Keratinocyte (primary cell): ENCODE results near the gene CFAP300. TPM values are rescaled to one million over a fixed set of nuclear protein-coding genes. Genes with fewer than 3 reads are reported as not detected.

ENCODE experiments used
- DNase-seq: peaks from one replicate; pipeline ENCODE4 v3.0.0-alpha.2; 2011; ENCODE audit warnings: low read depth, missing footprints, low spot score
- FAIRE-seq: peaks from 2 replicates; lab custom pipeline; 2011; peaks lifted over from hg19 to GRCh38; lab: Jason Lieb, UNC
- H2AFZ ChIP-seq: 2 replicates; pipeline ENCODE4 v1.6.0; 2012; ENCODE audit warnings: low read length, control low read depth, inconsistent platforms; ENCODE audit not compliant: control insufficient read depth
- H3K27ac ChIP-seq: 2 replicates; pipeline ENCODE4 v1.5.1; 2011; ENCODE audit warnings: low read length; ENCODE audit not compliant: control insufficient read depth, insufficient read depth
- H3K27me3 ChIP-seq: 3 replicates; pipeline ENCODE4 v1.6.0; 2011; ENCODE audit warnings: low read length; ENCODE audit not compliant: control insufficient read depth, insufficient read depth; ENCODE audit errors: extremely low read depth
- H3K36me3 ChIP-seq, 2 experiments: 2 replicates in 1 of 2; 3 replicates in 1 of 2; pipeline ENCODE4 v1.5.1; 2011; ENCODE audit warnings: low read length in 2 of 2, mild to moderate bottlenecking in 1 of 2; ENCODE audit not compliant: control insufficient read depth in 2 of 2, insufficient read depth in 2 of 2; ENCODE audit errors: extremely low read depth in 1 of 2
- H3K4me1 ChIP-seq: 3 replicates; pipeline ENCODE4 v1.5.1; 2011; ENCODE audit warnings: low read length; ENCODE audit not compliant: control insufficient read depth, insufficient read depth; ENCODE audit errors: extremely low read depth
- H3K4me2 ChIP-seq: 3 replicates; pipeline ENCODE4 v1.6.0; 2011; ENCODE audit warnings: low read depth, low read length; ENCODE audit not compliant: control insufficient read depth, insufficient read depth; ENCODE audit errors: extremely low read depth
- H3K4me3 ChIP-seq, 3 experiments: fragments of 200-600 bp in 1 of 3; sonication (generic) in 1 of 3; 2 replicates in 2 of 3; 3 replicates in 1 of 3; pipeline ENCODE4 v1.5.1; 2011 to 2016; ENCODE audit warnings: low read length in 3 of 3, mild to moderate bottlenecking in 3 of 3, control low read depth in 2 of 3, inconsistent platforms in 1 of 3, low read depth in 1 of 3, mixed read lengths in 1 of 3, mixed run types in 1 of 3, moderate library complexity in 1 of 3; ENCODE audit not compliant: control insufficient read depth in 2 of 3, insufficient read depth in 2 of 3; ENCODE audit errors: extremely low read depth in 1 of 3
- H3K79me2 ChIP-seq: 2 replicates; pipeline ENCODE4 v1.6.0; 2012; ENCODE audit warnings: low read length; ENCODE audit not compliant: control insufficient read depth, insufficient read depth
- H3K9ac ChIP-seq: 3 replicates; pipeline ENCODE4 v1.6.0; 2011; ENCODE audit warnings: low read length; ENCODE audit not compliant: control insufficient read depth, insufficient read depth; ENCODE audit errors: extremely low read depth
- H3K9me1 ChIP-seq: 3 replicates; pipeline ENCODE4 v1.6.0; 2011; ENCODE audit warnings: low read length; ENCODE audit not compliant: control insufficient read depth, insufficient read depth; ENCODE audit errors: extremely low read depth
- H3K9me3 ChIP-seq: 2 replicates; pipeline ENCODE4 v1.5.1; 2012; ENCODE audit warnings: low read depth, low read length; ENCODE audit not compliant: control insufficient read depth
- H4K20me1 ChIP-seq: 3 replicates; pipeline ENCODE4 v1.6.0; 2011; ENCODE audit warnings: low read length; ENCODE audit not compliant: control insufficient read depth, insufficient read depth; ENCODE audit errors: extremely low read depth
- EZH2 ChIP-seq: IDR thresholded peaks from one replicate; pipeline ENCODE4 v1.6.1; 2012; ENCODE audit warnings: inconsistent platforms, mild to moderate bottlenecking, low read length, moderate library complexity
- dilution Hi-C: fragments of 300-500 bp; cut with MboI; formaldehyde crosslinking; loops from one replicate; pipeline ENCODE4 v1.7.0; 2020; ENCODE audit warnings: low sequenced_read_pairs; ENCODE audit not compliant: extremely low pct_ligation_motif_present
- polyA plus RNA-seq, 5 experiments: library from polyadenylated mRNA; depleted of rRNA in 3 of 5; stranded (reverse) in 3 of 5; stranded (forward) in 1 of 5; unstranded in 1 of 5; fragments of >200 nt; gene quantifications; 1 replicate in 1 of 5; 2 replicates in 3 of 5; 3 replicates in 1 of 5; pipeline versions ENCODE4 v1.2.1 to v1.2.3, GENCODE V29; 2011 to 2012; ENCODE audit warnings: missing spikeins in 2 of 5, low read depth in 1 of 5, low replicate concordance in 1 of 5
- TF ChIP-seq, protein P1 (sequence below), 3 experiments: IDR thresholded peaks in 1 of 3; conservative IDR thresholded peaks in 1 of 3; optimal IDR thresholded peaks in 1 of 3; 2 replicates in 2 of 3; 3 replicates in 1 of 3; pipeline versions ENCODE3 to v1.5.1; 2011; ENCODE audit warnings: low read length in 3 of 3, mild to moderate bottlenecking in 3 of 3, moderate library complexity in 2 of 3, control low read depth in 1 of 3, inconsistent platforms in 1 of 3; ENCODE audit not compliant: insufficient read depth in 2 of 3; ENCODE audit errors: extremely low read depth in 1 of 3

The CFAP300 gene
- polyA plus RNA-seq, 1 donor (not counting 4 experiments of a cell fraction or from before 2014, with no cell fraction given) = 2.6 TPM

- DNase-seq (no peak), FAIRE-seq (no peak)
- no peaks in the 10 kb centered on the region for H3K9me3 ChIP-seq
- H3K4me3 ChIP-seq = no peak overlapping the region
- H3K9ac ChIP-seq = no peak overlapping the region
- dilution Hi-C loops = no loop called here
- no peaks in the 10 kb centered on the region for H4K20me1 ChIP-seq
- peak overlapping the region; percentile 69 for H2AFZ ChIP-seq
- no peaks in the 10 kb centered on the region for H3K36me3 ChIP-seq
- no peak for TF ChIP-seq EZH2
- TF ChIP-seq, protein P1, sequence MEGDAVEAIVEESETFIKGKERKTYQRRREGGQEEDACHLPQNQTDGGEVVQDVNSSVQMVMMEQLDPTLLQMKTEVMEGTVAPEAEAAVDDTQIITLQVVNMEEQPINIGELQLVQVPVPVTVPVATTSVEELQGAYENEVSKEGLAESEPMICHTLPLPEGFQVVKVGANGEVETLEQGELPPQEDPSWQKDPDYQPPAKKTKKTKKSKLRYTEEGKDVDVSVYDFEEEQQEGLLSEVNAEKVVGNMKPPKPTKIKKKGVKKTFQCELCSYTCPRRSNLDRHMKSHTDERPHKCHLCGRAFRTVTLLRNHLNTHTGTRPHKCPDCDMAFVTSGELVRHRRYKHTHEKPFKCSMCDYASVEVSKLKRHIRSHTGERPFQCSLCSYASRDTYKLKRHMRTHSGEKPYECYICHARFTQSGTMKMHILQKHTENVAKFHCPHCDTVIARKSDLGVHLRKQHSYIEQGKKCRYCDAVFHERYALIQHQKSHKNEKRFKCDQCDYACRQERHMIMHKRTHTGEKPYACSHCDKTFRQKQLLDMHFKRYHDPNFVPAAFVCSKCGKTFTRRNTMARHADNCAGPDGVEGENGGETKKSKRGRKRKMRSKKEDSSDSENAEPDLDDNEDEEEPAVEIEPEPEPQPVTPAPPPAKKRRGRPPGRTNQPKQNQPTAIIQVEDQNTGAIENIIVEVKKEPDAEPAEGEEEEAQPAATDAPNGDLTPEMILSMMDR (optimal IDR thresholded peaks at IDR 0.05 in 1 of 3, IDR thresholded peaks at IDR 0.05 in 1 of 3, conservative IDR thresholded peaks at IDR 0.05 in 1 of 3; ENCODE audit: extremely low read depth in 1 of 3, insufficient read depth in 2 of 3, low read length in 3 of 3) = no peak
- no peaks in the 10 kb centered on the region for H3K9me1 ChIP-seq
- no peaks in the 10 kb centered on the region for H3K79me2 ChIP-seq
- H3K27ac ChIP-seq = peak overlapping the region; percentile 57
- peak overlapping the region; percentile 43 for H3K4me2 ChIP-seq
- peaks cover 28% of the 10 kb centered on the region for H3K4me1 ChIP-seq
- no peaks in the 10 kb centered on the region for H3K27me3 ChIP-seq
Observed at GRCh38 chr11:102006835-102007566, 40.2 kb upstream of the CFAP300 start.

DNA sequence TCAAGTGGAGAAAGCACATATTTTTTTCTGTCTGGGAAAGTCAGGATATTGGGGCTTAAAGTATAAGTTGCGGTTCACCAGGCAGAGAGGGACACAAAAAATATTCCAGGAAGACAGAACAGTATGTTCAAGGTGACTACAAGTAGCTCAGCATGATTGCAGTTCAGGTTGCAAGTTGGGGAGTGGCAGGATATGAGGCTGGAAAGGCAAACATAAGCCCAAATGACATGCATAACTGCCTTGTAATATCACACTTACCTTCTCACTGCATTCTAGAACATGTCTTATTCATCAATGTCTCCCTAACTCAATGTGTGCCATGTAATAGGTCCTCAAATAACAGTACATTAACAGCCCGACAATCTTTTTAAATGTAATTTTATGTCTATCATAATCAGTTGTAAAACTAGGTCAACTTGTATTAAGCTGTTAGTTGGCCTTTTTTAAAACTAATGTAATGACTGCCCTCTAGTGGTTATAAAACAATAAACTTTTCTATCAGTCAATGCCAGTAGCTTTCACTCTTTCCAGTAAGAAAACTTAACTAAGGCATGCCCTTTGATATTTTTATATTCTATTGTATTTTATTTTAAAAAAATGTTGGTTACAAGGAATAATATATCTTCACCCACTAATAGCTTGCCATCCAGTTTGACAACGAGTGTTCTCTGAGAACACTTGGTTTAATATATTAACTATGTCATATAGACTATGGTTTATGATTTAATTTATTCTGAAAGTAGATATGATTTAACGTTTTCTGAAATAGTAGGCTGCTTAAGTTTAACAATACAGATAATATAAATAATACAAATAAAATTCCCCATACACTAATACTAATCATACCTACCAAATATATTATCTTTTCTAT, 39.4 kb upstream of the CFAP300 start:
- H4K20me1 ChIP-seq = no peaks in the 10 kb centered on the region
- DNase-seq = no peak
- no peaks in the 10 kb centered on the region for H3K9me1 ChIP-seq
- TF ChIP-seq, protein P1 (optimal IDR thresholded peaks at IDR 0.05 in 1 of 3, IDR thresholded peaks at IDR 0.05 in 1 of 3, conservative IDR thresholded peaks at IDR 0.05 in 1 of 3; ENCODE audit: extremely low read depth in 1 of 3, insufficient read depth in 2 of 3, low read length in 3 of 3) = peak in 2 of 3 experiments; percentile 16 to 20
- no peak for TF ChIP-seq EZH2
- no peak overlapping the region for H3K9ac ChIP-seq
- H3K27ac ChIP-seq = peak overlapping the region; percentile 57
- H3K9me3 ChIP-seq = no peaks in the 10 kb centered on the region
- peak overlapping the region; percentile 43 for H3K4me2 ChIP-seq
- H3K4me3 ChIP-seq = no peak overlapping the region
- no peaks in the 10 kb centered on the region for H3K36me3 ChIP-seq
- no peaks in the 10 kb centered on the region for H3K79me2 ChIP-seq
- dilution Hi-C loops = no loop called here
- peak; percentile 68 for FAIRE-seq
- H3K4me1 ChIP-seq = peaks cover 28% of the 10 kb centered on the region
- H2AFZ ChIP-seq = peak overlapping the region; percentile 69
- H3K27me3 ChIP-seq = no peaks in the 10 kb centered on the region
